Measurements from ENCODE around the gene GARIN5A. TPM values are rescaled to one million over a fixed set of nuclear protein-coding genes. Genes with fewer than 3 reads are reported as not detected.

Gene GARIN5A
- total and polyA plus RNA-seq, 9 of the 15 experiments (the other 6 are each of a cell fraction or from before 2014, with no cell fraction given), result 0.10 to 0.82 (median 0.23) TPM; not detected in 2

GRCh38 chr19:50476224-50476906, at the start of gene GARIN5A, which contains the start of gene EMC10 (continued):
- TF ChIP-seq FOXO4 (CRISPR knock-in tag; IDR thresholded peaks at IDR 0.05) (no peak), KLF13 (tag; IDR thresholded peaks at IDR 0.05; ENCODE audit: borderline replicate concordance, low read depth) (no peak), RAD51 (IDR thresholded peaks at IDR 0.05; ENCODE audit: borderline replicate concordance, low read depth) (no peak), E2F5 (CRISPR knock-in tag; IDR thresholded peaks at IDR 0.05) (no peak), USF1 (CRISPR knock-in tag; IDR thresholded peaks at IDR 0.05) (no peak; the same call in 1 of the 2 replicates), NR2F6 (CRISPR knock-in tag; IDR thresholded peaks at IDR 0.05) (no peak), SMAD1 (IDR thresholded peaks at IDR 0.05; ENCODE audit: low read depth, low read length, partially characterized antibody) (no peak), RBM14 (IDR thresholded peaks at IDR 0.05; ENCODE audit: borderline replicate concordance, insufficient read depth, low read depth, low read length) (no peak), SRSF1 (IDR thresholded peaks at IDR 0.05; ENCODE audit: low read depth, low read length) (no peak), NR2C2 (CRISPR knock-in tag; IDR thresholded peaks at IDR 0.05) (no peak), NR2C2 (tag; IDR thresholded peaks at IDR 0.05) (0 out of 2 replicates have a peak, but pooled peaks have one; percentile 15), CCNT2 (IDR thresholded peaks at IDR 0.05; ENCODE audit: borderline replicate concordance, extremely low read depth, insufficient read length, low read depth, low read length) (peak; percentile 31), NONO (IDR thresholded peaks at IDR 0.05; ENCODE audit: low read depth in 2 of 2, low read length in 1 of 2) (no peak; a peak in 1 of 4 replicates), RFX7 (CRISPR knock-in tag; IDR thresholded peaks at IDR 0.05) (no peak), ILF3 (IDR thresholded peaks at IDR 0.05; ENCODE audit: borderline replicate concordance) (no peak), JUND (IDR thresholded peaks at IDR 0.05; ENCODE audit: borderline replicate concordance, low read depth, low read length) (peak; percentile 89), JUND (tag; IDR thresholded peaks at IDR 0.05; ENCODE audit: borderline replicate concordance, low read depth, low read length) (peak; percentile 79; the same call in 2 of the 3 replicates), SRSF7 (optimal IDR thresholded peaks at IDR 0.05; ENCODE audit: low read depth, low read length) (no peak), MLLT1 (IDR thresholded peaks at IDR 0.05) (no peak), ZNF551 (CRISPR knock-in tag; IDR thresholded peaks at IDR 0.05) (no peak), RBBP5 (IDR thresholded peaks at IDR 0.05; ENCODE audit: borderline replicate concordance, insufficient read depth, low read length, poor library complexity, severe bottlenecking) (peak; percentile 70), ZNF23 (CRISPR knock-in tag; IDR thresholded peaks at IDR 0.05) (no peak)
